GM21390 (cell line): ENCODE measurements around the gene PDE12.
A peak's percentile ranks its signal among the peaks of the same experiment; 100 is the strongest.
"Not testable (repeated sequence)": the region's sequence is repeated elsewhere in the genome, so short reads cannot be mapped to it uniquely, and the experiment has no call there.

Source experiments
- ATAC-seq: cut with Tn5 transposase; IDR thresholded peaks from one replicate; pipeline ENCODE4 v1.9.1; 2021; ENCODE audit not compliant: unreplicated experiment

PDE12 gene

GRCh38 chr3:57582474-57583168 lies 26.5 kb downstream of the PDE12 start:
- no peak for ATAC-seq

GRCh38 chr3:57583544-57583943 lies 27.5 kb downstream of the PDE12 start:
- no peak for ATAC-seq

- ATAC-seq: no peak
Measured at GRCh38 chr3:57586778-57587177, 30.7 kb downstream of the PDE12 start.

- no peak for ATAC-seq
Measured at GRCh38 chr3:57587905-57588304, 31.8 kb downstream of the PDE12 start.

- ATAC-seq: no peak
Measured at GRCh38 chr3:57592306-57592705, 36.2 kb downstream of the PDE12 start.

GRCh38 chr3:57594144-57594543 lies 38.1 kb downstream of the PDE12 start:
- ATAC-seq: no peak

GRCh38 chr3:57594576-57594975 lies 38.5 kb downstream of the PDE12 start:
- ATAC-seq: no peak

GRCh38 chr3:57596495-57597126 lies 40.5 kb downstream of the PDE12 start:
- ATAC-seq: no peak

- peak; percentile 90 for ATAC-seq
Measured at GRCh38 chr3:57597127-57597923, 41.3 kb downstream of the PDE12 start, which contains the start of gene ARF4. ARF4 (minus strand) TSS chr3:57597344; CDS start chr3:57597140, 204 bp downstream.

- ATAC-seq: no peak
Measured at GRCh38 chr3:57598765-57599360, 42.8 kb downstream of the PDE12 start.

- no peak for ATAC-seq
Measured at GRCh38 chr3:57600195-57600594, 44.1 kb downstream of the PDE12 start.

GRCh38 chr3:57604971-57605370 lies 48.9 kb downstream of the PDE12 start:
- no peak for ATAC-seq

GRCh38 chr3:57605683-57606082 lies 49.6 kb downstream of the PDE12 start:
- no peak for ATAC-seq

- ATAC-seq: not testable (repeated sequence)
Measured at GRCh38 chr3:57611870-57612269, 55.8 kb downstream of the PDE12 start.

GRCh38 chr3:57616233-57616632 lies 60.2 kb downstream of the PDE12 start:
- ATAC-seq: no peak
